NK-92 treated with Interleukin-12 subunit alpha and Interleukin-12 subunit beta, amount 100 ng/mL, for 24 hours (cell line): Measurements from ENCODE around the gene ZNRF1.

ENCODE experiments used
- DNase-seq: peaks from one replicate; lab custom pipeline; 2025; lab: John Stamatoyannopoulos, UW

ZNRF1 gene

GRCh38 chr16:75099738-75100602 is 101.1 kb downstream of the ZNRF1 start:
- no peak for DNase-seq

GRCh38 chr16:75100603-75100990 is 101.8 kb downstream of the ZNRF1 start:
- no peak for DNase-seq

DNA sequence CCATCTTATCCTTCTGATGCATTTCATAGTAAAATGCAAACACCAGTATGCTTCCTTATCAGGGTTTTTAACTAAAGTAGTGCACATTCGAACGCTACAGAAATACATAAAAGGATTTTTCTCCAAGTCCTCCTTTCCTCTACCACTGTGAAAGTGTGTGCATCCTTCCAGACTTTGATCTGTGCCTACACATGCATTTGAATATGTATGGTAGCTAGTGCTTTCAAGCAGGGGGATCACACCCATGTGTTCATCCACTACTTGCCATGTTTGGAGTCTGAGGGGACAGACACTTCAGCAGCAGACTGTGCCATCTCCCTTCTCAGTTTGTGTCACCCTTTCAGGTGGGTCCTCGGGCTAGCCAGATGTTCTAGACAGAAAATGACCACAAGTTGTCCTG is 102.8 kb downstream of the ZNRF1 start:
- DNase-seq = no peak

DNA sequence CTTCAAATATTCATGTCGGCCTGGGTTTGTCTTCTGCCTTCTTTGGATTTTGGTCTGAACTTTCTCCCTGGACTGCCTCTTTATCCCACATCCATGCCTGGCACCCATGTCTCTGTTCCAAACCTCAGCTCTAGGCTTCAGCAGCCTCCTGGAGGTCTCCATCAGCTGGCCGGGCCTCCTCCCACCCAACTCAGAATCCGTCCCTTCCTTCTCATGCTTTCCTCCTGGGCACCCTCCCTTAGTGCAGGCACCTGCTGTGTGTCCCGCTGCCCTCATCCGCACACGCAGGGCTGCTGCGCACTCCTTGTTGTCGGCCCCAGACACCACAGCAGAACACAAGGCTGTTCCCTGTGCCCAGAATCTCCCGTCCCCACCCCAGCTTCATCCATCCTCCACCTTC is 103.8 kb downstream of the ZNRF1 start:
- DNase-seq = no peak

GRCh38 chr16:75103994-75104393 is 105.2 kb downstream of the ZNRF1 start:
- no peak for DNase-seq

DNA sequence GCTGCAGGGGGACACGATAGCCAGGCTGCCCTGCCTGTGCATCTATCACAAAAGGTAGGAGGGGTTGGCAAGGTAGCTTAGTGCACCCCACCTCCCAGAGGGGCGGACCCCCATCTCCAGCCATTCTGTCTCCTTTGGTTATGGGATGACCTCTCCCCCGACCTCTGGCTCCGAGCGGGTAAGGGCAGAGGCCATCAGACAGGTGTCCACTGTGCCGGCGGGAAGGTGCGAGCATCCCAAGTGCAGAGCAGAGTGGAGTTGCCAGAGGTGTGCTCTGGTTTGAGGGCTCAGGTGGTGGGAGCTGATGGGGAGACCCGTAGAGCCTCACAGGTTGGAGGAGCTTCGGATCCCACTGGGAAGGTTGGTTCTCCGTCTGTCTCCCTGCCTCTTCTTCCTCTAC is 106.0 kb downstream of the ZNRF1 start:
- no peak for DNase-seq

DNA sequence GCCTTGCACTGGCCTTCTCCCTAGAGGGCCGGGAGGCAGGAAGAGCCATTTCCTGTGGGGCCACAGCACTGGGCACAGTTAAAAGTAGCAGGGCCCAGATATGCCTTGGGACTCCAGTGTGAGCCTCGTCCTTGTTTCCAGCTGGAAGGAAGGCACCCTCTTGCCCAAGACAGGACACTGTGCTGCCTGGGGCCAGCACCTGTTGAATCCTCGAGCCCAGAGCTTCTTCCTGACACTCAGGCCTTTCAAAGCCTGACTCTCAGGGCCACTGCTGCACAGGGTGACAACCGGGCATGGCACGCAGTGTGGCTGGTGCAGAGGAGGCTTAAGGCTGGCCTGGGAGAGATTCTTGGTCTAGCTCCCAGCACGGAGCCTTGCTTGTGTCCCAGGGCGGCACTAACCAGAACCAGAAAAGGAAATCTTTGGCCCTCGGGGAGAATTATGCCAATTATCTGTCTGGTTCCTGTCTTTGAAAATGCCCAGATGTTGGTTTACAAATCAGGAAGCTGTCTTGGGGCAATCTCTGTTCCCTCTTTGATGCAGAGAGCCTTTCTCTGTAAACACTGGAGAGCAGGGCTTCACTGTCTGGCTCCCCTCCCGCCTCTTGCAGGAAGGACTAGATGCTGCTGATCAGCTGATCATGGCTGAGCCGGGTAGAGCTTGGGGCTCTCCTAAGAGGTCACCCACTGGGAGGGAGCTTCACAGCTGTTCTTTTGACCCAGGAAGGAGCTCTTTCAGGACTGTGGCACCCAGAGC is 106.7 kb downstream of the ZNRF1 start:
- DNase-seq = no peak

- DNase-seq = no peak
These were observed 107.8 kb downstream of the ZNRF1 start for GRCh38 chr16:75106351-75107274.

DNA sequence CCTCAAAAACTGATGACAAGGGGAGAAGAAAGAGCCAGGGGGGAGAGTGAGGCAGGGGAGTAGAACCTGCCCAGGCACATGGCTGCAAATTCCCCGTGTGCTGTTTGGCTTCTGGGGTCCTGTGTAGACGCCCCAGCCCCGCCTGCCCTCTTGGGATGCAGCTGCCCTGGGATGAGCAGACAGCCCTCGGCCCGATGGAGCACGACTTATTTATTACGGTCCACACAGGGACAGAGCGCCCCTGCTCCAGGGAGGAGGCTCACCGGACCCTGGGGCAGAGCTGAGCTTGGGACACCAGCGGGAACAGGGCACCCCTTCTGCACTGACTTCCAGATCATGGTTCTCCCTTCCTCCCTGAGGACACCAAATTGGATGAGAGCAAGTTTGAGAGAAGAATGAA is 108.7 kb downstream of the ZNRF1 start:
- no peak for DNase-seq

DNA sequence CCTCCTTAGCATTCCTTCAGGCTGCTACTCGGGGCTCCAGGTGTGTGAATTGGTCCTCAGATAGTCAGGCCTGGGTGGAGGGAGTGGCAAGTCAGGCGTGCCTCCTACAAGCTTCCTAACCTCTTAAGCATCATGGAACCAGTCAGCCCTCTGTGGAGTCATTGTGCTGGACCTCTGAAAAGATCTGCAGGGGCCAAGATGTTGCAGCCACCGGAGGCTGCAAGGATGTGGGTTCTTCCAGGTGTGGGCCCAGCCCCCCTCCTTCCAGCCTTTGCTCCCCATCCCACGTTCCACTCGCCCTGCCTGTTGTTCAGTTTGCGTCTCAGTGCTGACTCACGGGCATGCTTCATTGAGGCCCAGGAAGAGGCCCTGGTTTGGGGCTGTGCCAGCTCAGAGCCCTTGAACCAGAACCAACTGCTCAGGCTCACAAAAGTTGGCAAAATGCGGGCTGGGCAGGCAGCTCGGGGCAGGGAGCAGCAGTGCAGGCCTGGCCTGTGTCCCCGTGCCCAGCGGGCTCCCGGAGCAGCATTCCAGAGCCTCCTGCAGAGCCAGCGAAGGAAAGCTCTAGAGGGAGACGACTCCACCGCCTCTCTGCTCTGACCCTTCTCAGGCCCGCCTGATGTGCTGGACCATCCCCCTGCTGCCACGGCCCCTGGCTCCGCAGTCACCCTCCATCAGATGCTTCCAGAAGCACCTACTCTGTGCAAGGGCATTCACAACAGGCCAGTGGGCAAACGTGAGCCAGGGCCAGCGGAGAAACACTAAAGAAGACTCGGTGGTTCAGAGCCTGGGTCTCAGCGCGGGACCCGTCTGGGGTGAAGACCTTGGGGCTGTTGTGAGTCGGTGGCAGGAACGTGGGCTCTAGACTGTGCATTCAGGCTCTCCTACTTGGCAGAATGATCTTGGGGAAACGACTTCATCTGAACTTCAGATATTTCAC is 110.2 kb downstream of the ZNRF1 start:
- DNase-seq = no peak

- DNase-seq = no peak
These were observed 111.0 kb downstream of the ZNRF1 start for GRCh38 chr16:75109732-75110243.

DNA sequence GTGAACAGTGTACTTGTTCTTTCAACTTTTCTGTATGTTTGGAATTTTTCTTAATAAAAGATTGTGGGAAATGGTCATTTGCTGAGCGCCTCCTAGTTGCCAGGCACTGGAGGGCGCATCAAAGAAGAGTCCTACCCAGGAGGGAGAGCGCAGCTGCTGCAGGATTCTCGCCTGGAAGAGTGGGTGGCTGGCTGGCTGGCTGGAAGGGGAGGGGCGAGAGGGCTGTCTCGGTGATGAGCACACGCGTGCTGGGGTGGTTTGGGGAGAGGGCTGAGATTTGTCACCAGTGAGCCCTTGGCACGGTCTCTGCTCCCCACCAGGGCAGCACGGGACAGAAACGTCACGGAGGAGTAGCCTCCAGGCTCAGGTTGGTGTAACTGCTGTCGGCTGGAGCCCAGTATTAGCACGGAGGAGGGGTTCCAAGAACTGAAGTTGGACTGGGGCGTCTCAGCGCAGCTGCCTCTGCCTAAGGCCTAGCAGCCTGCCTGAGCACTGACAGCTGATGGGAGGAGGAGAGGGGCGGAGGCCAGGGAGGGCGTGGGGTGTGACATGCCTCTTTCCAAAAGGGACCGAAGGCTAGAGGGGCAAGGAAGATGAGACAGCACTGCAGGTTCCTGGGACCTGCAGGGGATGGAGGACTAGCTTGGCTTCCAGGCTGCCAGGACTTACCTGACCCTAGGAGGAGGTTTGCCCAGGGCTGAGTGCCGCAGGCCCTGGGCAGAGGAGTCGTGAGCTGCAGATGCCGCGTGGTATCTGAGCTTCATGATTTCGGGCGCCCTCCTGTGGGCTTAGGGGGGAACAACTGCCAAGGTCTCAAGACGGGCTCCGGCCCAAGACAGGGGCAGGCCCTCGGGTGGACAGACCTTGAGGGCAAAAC is 112.1 kb downstream of the ZNRF1 start:
- peak; percentile 56 for DNase-seq

DNA sequence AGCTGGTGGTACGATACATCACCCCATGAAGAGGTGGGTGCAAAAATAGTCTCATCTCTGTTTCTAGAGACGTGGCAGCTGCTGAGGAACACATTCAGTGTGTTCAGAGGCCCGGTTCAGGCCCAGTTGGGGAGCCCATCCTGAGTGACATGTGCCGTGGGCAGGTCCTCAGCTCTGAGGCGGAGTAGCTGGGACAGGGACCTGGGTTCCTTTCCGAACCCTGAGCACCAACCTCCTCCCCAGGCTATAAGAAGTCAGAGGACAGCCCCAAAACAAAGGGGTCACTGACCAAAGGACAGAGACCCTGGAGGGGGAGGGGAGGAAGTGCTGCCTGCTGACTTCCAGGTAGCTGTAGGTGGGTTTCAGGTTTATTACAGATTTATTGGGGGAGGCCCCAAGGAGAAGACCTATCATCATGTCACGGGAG is 112.7 kb downstream of the ZNRF1 start:
- no peak for DNase-seq

- DNase-seq = no peak
These were observed 113.3 kb downstream of the ZNRF1 start for GRCh38 chr16:75111961-75112733.

GRCh38 chr16:75112734-75113491 is 114.1 kb downstream of the ZNRF1 start:
- DNase-seq = no peak

GRCh38 chr16:75113541-75114121 is 114.8 kb downstream of the ZNRF1 start:
- no peak for DNase-seq

DNA sequence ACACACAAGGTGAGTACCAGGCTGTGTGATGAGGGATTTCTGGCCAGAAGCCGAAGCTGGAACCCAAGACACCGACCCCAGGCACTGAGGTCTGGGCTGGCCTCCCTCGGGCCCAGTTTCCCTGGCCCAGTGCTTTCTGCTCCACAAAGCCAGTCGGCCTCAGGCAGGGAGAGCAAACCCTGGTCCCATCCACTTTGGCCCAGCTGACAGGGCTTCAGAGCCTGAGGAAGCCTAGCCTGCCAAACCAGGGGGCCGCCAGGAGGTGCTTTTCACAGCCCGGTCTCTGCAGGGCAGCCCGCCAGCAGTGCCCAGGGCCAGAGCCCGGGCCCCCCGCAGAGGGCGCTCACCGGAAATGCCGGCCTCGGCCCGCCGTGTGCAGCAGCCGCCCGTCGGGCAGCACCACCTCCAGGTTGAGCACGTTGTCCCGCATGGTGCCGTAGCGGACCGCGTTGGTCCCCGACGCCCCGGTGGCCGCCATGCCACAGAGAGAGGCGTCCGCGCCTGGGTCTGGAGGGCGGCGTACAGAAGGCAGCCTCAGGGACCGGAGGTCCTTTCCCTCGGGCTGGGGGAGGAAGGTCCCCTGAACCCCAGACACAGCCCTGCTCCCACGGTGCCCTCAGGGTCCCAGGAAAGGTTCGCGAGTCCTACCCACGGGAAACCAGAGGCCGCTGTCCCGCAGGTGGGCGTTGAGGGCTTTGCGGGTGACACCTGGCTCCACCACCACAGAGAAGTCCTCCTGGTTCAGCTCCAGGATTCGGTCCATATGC is 115.5 kb downstream of the ZNRF1 start:
- no peak for DNase-seq
